ENCODE measurements around the gene PYDC1.
"Not testable (repeated sequence)": the region's sequence is repeated elsewhere in the genome, so short reads cannot be mapped to it uniquely, and the experiment has no call there.

The PYDC1 gene

DNA sequence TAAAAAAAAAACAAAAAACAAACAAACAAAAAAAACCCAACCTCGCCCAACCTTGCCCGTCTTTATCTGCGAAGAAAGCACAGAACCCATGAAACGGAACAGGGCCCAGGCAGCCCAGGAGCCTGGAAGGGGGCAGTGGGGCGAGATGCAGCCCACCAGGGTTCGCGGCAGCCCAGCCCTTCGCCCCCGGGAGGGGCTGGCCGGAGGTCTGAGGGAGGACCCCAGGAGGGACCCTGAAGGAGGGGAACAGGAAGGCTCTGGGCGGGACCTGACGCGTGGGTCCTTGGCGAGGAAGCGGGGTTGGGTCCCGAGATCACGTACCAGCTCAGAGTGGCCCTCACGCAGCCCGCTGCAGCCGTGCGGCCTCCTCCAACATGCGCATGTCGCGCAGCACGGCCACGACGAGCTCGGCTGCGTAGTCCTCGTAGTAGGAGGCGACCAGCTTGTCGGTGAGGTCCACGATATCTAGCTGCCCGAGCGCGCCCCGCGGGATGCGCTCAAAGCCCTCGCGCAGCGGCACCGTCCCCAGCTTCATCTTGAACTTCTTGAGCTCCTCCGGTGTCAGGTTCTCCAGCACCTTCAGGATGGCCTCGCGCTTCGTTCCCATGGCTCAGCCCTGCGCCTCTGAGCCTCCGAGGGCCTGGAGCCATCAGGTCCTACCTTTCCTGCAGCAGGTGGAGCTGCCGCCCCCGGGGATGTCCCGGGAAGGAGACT, at the start of gene PYDC1:
PYDC1 (minus strand) TSS at position 714 of the 714 bp plus-strand sequence; CDS start at position 607, 107 bp downstream.
- DNase-seq (ENCODE audit: low spot score), result no peak

GRCh38 chr16:31265329-31266245, 48.7 kb upstream of the PYDC1 start:
- no peak for DNase-seq (ENCODE audit: low spot score)

GRCh38 chr16:31262084-31262483, 45.1 kb upstream of the PYDC1 start:
- no peak for DNase-seq (ENCODE audit: low spot score)

GRCh38 chr16:31260136-31260931, 43.4 kb upstream of the PYDC1 start:
- no peak for DNase-seq (ENCODE audit: low spot score)

DNA sequence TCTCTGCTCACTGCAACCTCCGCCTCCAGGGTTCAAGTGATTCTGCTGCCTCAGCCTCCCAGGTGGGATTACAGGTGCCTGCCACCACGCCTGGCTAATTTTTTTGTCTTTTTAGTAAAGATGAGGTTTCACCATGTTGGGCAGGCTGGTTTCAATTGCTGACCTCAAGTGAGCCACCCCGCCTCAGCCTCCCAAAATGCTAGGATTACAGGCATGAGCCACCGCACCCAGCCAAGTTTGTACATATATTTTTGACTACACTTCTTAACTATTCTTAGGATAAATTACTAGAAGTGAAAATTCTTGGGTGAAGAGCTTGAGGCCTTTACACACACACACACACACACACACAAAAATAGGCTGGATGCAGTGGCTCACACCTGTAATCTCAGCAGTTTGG, 41.4 kb upstream of the PYDC1 start:
- DNase-seq (ENCODE audit: low spot score), result no peak

GRCh38 chr16:31256466-31256865, 39.5 kb upstream of the PYDC1 start:
- no peak for DNase-seq (ENCODE audit: low spot score)

GRCh38 chr16:31253642-31254045, 36.7 kb upstream of the PYDC1 start:
- DNase-seq (ENCODE audit: low spot score), result peak; percentile 55

- DNase-seq (ENCODE audit: low spot score), result no peak
Observed at GRCh38 chr16:31251435-31251834, 34.5 kb upstream of the PYDC1 start.

DNA sequence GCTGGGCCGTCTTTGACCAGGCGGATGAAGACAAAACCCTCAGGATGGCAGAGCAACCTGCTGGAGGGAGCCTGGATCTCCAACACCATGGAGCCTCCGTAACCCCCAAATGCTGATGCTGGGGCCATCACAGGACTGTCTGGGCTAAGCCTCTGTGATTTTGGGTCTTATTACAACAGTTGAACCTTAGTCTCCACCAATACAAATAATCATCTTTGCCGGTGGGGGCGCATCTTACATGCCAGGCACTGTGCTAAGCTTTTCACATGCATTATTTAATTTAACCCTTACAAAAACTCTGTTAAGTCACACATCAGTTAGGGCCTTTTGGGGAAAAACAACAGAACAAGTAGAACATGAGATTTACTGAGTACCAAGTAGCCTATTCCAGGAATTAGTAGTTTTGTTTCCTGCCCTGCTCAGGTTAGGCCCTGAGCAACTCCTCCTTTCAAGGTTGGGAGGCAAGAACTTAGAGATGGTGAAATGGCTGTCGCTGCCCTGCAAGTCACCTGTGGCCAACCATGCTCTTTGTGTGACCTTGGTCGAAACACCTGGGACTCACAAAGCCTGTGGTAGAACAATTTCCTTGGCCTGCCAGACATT, 33.9 kb upstream of the PYDC1 start:
- no peak for DNase-seq (ENCODE audit: low spot score)

- DNase-seq (ENCODE audit: low spot score), result no peak
Observed at GRCh38 chr16:31248344-31248743, 31.4 kb upstream of the PYDC1 start.

- DNase-seq (ENCODE audit: low spot score), result no peak
Observed at GRCh38 chr16:31246296-31246695, 29.4 kb upstream of the PYDC1 start.

DNA sequence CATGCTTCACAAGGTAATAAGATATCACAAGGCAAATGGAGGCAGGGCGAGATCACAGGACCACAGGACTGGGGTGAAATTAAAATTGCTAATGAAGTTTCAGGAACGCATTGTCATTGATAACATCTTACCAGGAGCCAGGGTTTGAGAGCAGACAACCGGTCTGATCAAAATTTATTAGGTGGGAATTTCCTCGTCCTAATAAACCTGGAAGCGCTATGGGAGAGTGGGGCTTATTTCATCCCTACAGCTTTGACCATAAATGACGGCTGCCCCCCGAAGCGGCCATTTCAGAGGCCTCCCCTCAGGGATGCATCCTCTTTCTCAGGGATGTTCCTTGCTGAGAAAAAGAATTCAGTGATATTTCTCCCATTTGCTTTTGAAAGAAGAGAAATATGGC, 28.7 kb upstream of the PYDC1 start:
- DNase-seq (ENCODE audit: low spot score), result not testable (repeated sequence)

- DNase-seq (ENCODE audit: low spot score), result peak; percentile 84
Observed at GRCh38 chr16:31243734-31244670, 27.1 kb upstream of the PYDC1 start.

GRCh38 chr16:31242206-31242605, 25.3 kb upstream of the PYDC1 start:
- peak; percentile 25 for DNase-seq (ENCODE audit: low spot score)

GRCh38 chr16:31238041-31238440, 21.1 kb upstream of the PYDC1 start:
- no peak for DNase-seq (ENCODE audit: low spot score)

DNA sequence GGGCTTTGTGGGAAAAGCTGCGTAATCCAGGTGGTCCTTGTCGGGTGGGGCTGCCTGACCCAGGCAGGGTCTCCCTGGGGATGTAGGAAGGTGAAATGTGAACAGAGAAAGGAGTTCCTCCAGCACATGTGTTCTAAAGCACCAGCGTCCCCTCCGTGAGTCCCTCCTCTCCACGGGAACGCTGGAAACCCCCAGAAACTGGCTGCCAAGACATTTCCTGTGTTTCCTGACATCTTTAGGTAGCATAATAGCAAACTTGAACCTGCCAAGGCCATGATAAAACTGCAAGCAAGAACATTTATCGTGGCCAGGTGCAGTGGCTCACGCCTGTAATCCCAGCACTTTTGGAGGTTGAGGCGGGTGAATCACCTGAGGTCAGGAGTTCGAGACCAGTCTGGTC, 12.6 kb upstream of the PYDC1 start:
- no peak for DNase-seq (ENCODE audit: low spot score)

- no peak for DNase-seq (ENCODE audit: low spot score)
Observed at GRCh38 chr16:31228206-31228605, 11.3 kb upstream of the PYDC1 start.

- DNase-seq (ENCODE audit: low spot score), result no peak
Observed at GRCh38 chr16:31225193-31225592, 8.3 kb upstream of the PYDC1 start.

DNA sequence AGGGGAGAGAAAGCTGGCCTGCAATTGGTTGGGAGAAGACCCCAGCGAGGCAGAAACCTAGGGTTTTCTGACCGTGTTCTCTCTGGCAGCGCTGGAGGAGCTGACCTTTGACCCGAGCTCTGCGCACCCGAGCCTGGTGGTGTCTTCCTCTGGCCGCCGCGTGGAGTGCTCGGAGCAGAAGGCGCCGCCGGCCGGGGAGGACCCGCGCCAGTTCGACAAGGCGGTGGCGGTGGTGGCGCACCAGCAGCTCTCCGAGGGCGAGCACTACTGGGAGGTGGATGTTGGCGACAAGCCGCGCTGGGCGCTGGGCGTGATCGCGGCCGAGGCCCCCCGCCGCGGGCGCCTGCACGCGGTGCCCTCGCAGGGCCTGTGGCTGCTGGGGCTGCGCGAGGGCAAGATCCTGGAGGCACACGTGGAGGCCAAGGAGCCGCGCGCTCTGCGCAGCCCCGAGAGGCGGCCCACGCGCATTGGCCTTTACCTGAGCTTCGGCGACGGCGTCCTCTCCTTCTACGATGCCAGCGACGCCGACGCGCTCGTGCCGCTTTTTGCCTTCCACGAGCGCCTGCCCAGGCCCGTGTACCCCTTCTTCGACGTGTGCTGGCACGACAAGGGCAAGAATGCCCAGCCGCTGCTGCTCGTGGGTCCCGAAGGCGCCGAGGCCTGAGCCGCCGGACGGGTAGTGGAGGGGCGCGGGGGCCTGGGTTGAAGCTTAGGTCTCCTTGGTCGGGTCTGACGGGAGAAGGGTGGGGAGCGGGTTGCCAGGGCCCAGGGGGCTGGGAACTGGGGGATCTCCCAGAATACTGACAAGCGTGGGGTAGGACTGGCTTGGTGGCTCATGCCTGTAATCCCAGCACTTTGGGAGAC, 7.4 kb upstream of the PYDC1 start:
- DNase-seq (ENCODE audit: low spot score), result no peak

DNA sequence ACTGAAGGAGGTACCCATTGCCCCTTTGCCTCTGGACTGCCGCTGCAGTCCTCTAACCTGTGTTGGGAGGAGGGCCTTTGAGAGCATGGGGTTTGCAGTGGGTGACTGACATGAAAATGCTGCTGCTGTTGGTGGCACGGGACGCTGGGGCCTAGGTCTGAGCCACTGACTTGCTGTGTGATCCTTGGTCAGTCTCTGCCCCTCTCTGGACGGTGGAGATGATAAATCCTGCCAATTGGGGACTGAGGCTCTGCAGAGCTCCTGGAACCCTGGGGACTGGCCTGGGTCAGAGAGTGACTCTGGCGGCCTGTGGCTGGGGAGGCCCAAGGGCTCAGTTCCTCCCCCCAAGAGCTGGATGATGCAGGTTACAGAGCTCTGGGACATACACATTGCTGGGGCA, 6.1 kb upstream of the PYDC1 start:
- DNase-seq (ENCODE audit: low spot score), result no peak
